ENCODE measurements around the gene TMIGD2. TPM values are rescaled to one million over a fixed set of nuclear protein-coding genes. Genes with fewer than 3 reads are reported as not detected.
"Not testable (repeated sequence)": the region's sequence is repeated elsewhere in the genome, so short reads cannot be mapped to it uniquely, and the experiment has no call there.

Gene TMIGD2
- polyA plus RNA-seq, 1 donor from 2014 or later = not detected

GRCh38 chr19:4350111-4350510 lies 47.9 kb upstream of the TMIGD2 start:
- Histone ChIP-seq H3K4me3 (ENCODE audit: low read length) (no peak overlapping the region), H4K20me1 (ENCODE audit: insufficient read depth) (no peaks in the 10 kb centered on the region), H3K9me3 (ENCODE audit: low read length) (no peaks in the 10 kb centered on the region), H3K9ac (ENCODE audit: low read length) (no peak overlapping the region), H3F3A (ENCODE audit: insufficient read depth, low read length, poor library complexity, severe bottlenecking) (no peaks in the 10 kb centered on the region), H3K79me2 (replicated peaks; ENCODE audit: insufficient read depth, low read length) (no peaks in the 10 kb centered on the region), H3K4me2 (ENCODE audit: low read length) (no peak overlapping the region), H3K27me3 (ENCODE audit: insufficient read depth, low read depth, low read length) (no peaks in the 10 kb centered on the region), H2AFZ (ENCODE audit: low read depth, low read length) (no peak overlapping the region), H3K9me2 (ENCODE audit: insufficient read depth, low read length) (no peaks in the 10 kb centered on the region), H3K36me3 (ENCODE audit: insufficient read depth, low read length) (no peaks in the 10 kb centered on the region), H3K27ac (ENCODE audit: low read length) (no peak overlapping the region)
- TF ChIP-seq MXI1 (conservative IDR thresholded peaks at IDR 0.05; ENCODE audit: poor library complexity, severe bottlenecking) = no peak
- TF ChIP-seq EZH2 (IDR thresholded peaks at IDR 0.05; ENCODE audit: borderline replicate concordance, insufficient read depth, low read length, poor library complexity, severe bottlenecking) = no peak
- TF ChIP-seq POLR2AphosphoS5 (IDR thresholded peaks at IDR 0.05) = no peak
- no peak for TF ChIP-seq EP300 (conservative IDR thresholded peaks at IDR 0.05; ENCODE audit: poor library complexity, severe bottlenecking)
- no peak for TF ChIP-seq SMC3 (conservative IDR thresholded peaks at IDR 0.05; ENCODE audit: poor library complexity)
- TF ChIP-seq TAF1 (IDR thresholded peaks at IDR 0.05; ENCODE audit: low read depth) = no peak
- no peak for TF ChIP-seq RAD21 (conservative IDR thresholded peaks at IDR 0.05)
- TF ChIP-seq, protein P1, sequence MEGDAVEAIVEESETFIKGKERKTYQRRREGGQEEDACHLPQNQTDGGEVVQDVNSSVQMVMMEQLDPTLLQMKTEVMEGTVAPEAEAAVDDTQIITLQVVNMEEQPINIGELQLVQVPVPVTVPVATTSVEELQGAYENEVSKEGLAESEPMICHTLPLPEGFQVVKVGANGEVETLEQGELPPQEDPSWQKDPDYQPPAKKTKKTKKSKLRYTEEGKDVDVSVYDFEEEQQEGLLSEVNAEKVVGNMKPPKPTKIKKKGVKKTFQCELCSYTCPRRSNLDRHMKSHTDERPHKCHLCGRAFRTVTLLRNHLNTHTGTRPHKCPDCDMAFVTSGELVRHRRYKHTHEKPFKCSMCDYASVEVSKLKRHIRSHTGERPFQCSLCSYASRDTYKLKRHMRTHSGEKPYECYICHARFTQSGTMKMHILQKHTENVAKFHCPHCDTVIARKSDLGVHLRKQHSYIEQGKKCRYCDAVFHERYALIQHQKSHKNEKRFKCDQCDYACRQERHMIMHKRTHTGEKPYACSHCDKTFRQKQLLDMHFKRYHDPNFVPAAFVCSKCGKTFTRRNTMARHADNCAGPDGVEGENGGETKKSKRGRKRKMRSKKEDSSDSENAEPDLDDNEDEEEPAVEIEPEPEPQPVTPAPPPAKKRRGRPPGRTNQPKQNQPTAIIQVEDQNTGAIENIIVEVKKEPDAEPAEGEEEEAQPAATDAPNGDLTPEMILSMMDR (IDR thresholded peaks at IDR 0.05; ENCODE audit: poor library complexity, severe bottlenecking) = no peak
- TF ChIP-seq REST (IDR thresholded peaks at IDR 0.05; ENCODE audit: borderline replicate concordance) = no peak

DNA sequence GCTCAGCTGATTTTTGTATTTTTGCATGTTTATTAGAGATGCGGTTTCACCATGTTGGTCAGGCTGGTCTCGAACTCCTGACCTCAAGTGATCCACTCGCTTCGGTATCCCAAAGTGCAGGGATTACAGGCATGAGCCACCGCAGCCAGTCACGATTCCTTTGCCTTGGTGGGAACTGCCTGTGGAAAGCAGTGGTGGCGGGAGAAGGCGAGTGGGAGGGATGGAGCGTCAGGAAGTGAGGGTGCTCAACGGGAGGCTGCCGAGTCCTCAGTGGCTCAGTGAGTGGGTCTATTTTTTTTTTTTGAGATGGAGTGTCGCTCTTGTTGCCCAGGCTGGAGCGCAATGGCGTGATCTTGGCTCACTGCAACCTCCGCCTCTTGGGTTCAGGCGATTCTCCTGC lies 47.0 kb upstream of the TMIGD2 start:
- not testable (repeated sequence) for H3K4me3 ChIP-seq (ENCODE audit: low read length); H3K79me2 ChIP-seq (replicated peaks; ENCODE audit: insufficient read depth, low read length); H3K9ac ChIP-seq (ENCODE audit: low read length); H2AFZ ChIP-seq (ENCODE audit: low read depth, low read length); H3K4me2 ChIP-seq (ENCODE audit: low read length); H3K27ac ChIP-seq (ENCODE audit: low read length); H3K27me3 ChIP-seq (ENCODE audit: insufficient read depth, low read depth, low read length); H3K9me2 ChIP-seq (ENCODE audit: insufficient read depth, low read length); H3K36me3 ChIP-seq (ENCODE audit: insufficient read depth, low read length); H4K20me1 ChIP-seq (ENCODE audit: insufficient read depth); H3K9me3 ChIP-seq (ENCODE audit: low read length); H3F3A ChIP-seq (ENCODE audit: insufficient read depth, low read length, poor library complexity, severe bottlenecking)

- Histone ChIP-seq H3K36me3 (ENCODE audit: insufficient read depth, low read length) (no peaks in the 10 kb centered on the region), H2AFZ (ENCODE audit: low read depth, low read length) (no peak overlapping the region), H3K27me3 (ENCODE audit: insufficient read depth, low read depth, low read length) (no peaks in the 10 kb centered on the region), H3K9me3 (ENCODE audit: low read length) (no peaks in the 10 kb centered on the region), H3K9ac (ENCODE audit: low read length) (no peak overlapping the region), H3K4me3 (ENCODE audit: low read length) (no peak overlapping the region), H4K20me1 (ENCODE audit: insufficient read depth) (no peaks in the 10 kb centered on the region), H3F3A (ENCODE audit: insufficient read depth, low read length, poor library complexity, severe bottlenecking) (no peaks in the 10 kb centered on the region), H3K9me2 (ENCODE audit: insufficient read depth, low read length) (no peaks in the 10 kb centered on the region), H3K27ac (ENCODE audit: low read length) (no peak overlapping the region), H3K79me2 (replicated peaks; ENCODE audit: insufficient read depth, low read length) (peaks cover 6% of the 10 kb centered on the region), H3K4me2 (ENCODE audit: low read length) (no peak overlapping the region)
- TF ChIP-seq, protein P1 (IDR thresholded peaks at IDR 0.05; ENCODE audit: poor library complexity, severe bottlenecking) = no peak
- TF ChIP-seq MXI1 (conservative IDR thresholded peaks at IDR 0.05; ENCODE audit: poor library complexity, severe bottlenecking) (no peak), TAF1 (IDR thresholded peaks at IDR 0.05; ENCODE audit: low read depth) (no peak), SMC3 (conservative IDR thresholded peaks at IDR 0.05; ENCODE audit: poor library complexity) (no peak), EZH2 (IDR thresholded peaks at IDR 0.05; ENCODE audit: borderline replicate concordance, insufficient read depth, low read length, poor library complexity, severe bottlenecking) (no peak), EP300 (conservative IDR thresholded peaks at IDR 0.05; ENCODE audit: poor library complexity, severe bottlenecking) (no peak), RAD21 (conservative IDR thresholded peaks at IDR 0.05) (no peak), REST (IDR thresholded peaks at IDR 0.05; ENCODE audit: borderline replicate concordance) (no peak), POLR2AphosphoS5 (IDR thresholded peaks at IDR 0.05) (no peak)
Observed at GRCh38 chr19:4347521-4347920, 45.3 kb upstream of the TMIGD2 start.
